HEK293 (cell line): Measurements from ENCODE around the gene TRPC6.

Source experiments
- CTCF ChIA-PET: fragments of 350-600 bp; formaldehyde crosslinking; extraction: SDS; loops from one replicate; lab custom pipeline; 2021; ENCODE audit warnings: antibody characterized with exemption; lab: Yijun Ruan, JAX
- POLR2A ChIA-PET: fragments of 300-600 bp; formaldehyde crosslinking; extraction: SDS; loops from one replicate; lab custom pipeline; 2020; ENCODE audit warnings: antibody characterized with exemption, inconsistent platforms; lab: Yijun Ruan, JAX
- H3K27ac ChIP-seq: fragments of 200-500 bp; sonication (Bioruptor generic); 2 replicates; pipeline ENCODE4 v1.5.1; 2014; ENCODE audit warnings: low read depth, low read length, control low read depth, inconsistent platforms; ENCODE audit errors: extremely low read depth
- H3K36me3 ChIP-seq, 2 experiments: fragments of 200-500 bp in 1 of 2; sonication (Bioruptor generic) in 1 of 2; 1 replicate in 1 of 2; 2 replicates in 1 of 2; pipeline ENCODE4 v1.5.1; 2014 to 2017; ENCODE audit warnings: inconsistent platforms in 2 of 2, low read length in 2 of 2; ENCODE audit not compliant: control insufficient read depth in 2 of 2, insufficient read depth in 1 of 2
- H3K4me1 ChIP-seq: fragments of 200-500 bp; sonication (Bioruptor generic); 2 replicates; pipeline ENCODE4 v1.5.1; 2014; ENCODE audit warnings: mild to moderate bottlenecking, low read length, inconsistent platforms; ENCODE audit not compliant: control insufficient read depth, insufficient read depth
- H3K4me3 ChIP-seq: 2 replicates; pipeline ENCODE4 v1.5.1; 2011; ENCODE audit warnings: low read depth, mild to moderate bottlenecking, control low read depth, low read length, moderate library complexity
- H3K9me3 ChIP-seq: fragments of 200-500 bp; sonication (Bioruptor generic); 2 replicates; pipeline ENCODE4 v1.5.1; 2014; ENCODE audit warnings: low read depth, low read length, inconsistent platforms; ENCODE audit not compliant: control insufficient read depth, insufficient read depth
- SETDB1 ChIP-seq: IDR thresholded peaks from one replicate; pipeline ENCODE4 v1.6.1; 2017; ENCODE audit warnings: mild to moderate bottlenecking, low read length, moderate library complexity, mixed read lengths; ENCODE audit not compliant: insufficient read length
- ZNF280D ChIP-seq: fragments of 450-650 bp; formaldehyde crosslinking; IDR thresholded peaks from 2 replicates; pipeline ENCODE4 v1.5.1; 2016; ENCODE audit warnings: missing biosample characterization, missing genetic modification characterization
- ZNF391 ChIP-seq: fragments of 450-650 bp; formaldehyde crosslinking; IDR thresholded peaks from 2 replicates; pipeline ENCODE4 v1.5.1; 2016; ENCODE audit warnings: low read depth, missing biosample characterization, missing genetic modification characterization, borderline replicate concordance
- ZNF404 ChIP-seq: fragments of 450-650 bp; formaldehyde crosslinking; IDR thresholded peaks from 2 replicates; pipeline ENCODE4 v1.5.1; 2017; ENCODE audit warnings: missing biosample characterization, missing genetic modification characterization
- ZNF426 ChIP-seq: fragments of 450-650 bp; formaldehyde crosslinking; IDR thresholded peaks from 2 replicates; pipeline ENCODE4 v1.5.1; 2017; ENCODE audit warnings: missing biosample characterization, missing genetic modification characterization, mild to moderate bottlenecking, inconsistent platforms, moderate library complexity
- ZNF433 ChIP-seq: fragments of 450-650 bp; formaldehyde crosslinking; IDR thresholded peaks from 2 replicates; pipeline ENCODE4 v1.5.1; 2016; ENCODE audit warnings: missing biosample characterization, missing genetic modification characterization, low read depth
- ZNF521 ChIP-seq: fragments of 450-650 bp; formaldehyde crosslinking; IDR thresholded peaks from 2 replicates; pipeline ENCODE4 v1.5.1; 2017; ENCODE audit warnings: missing biosample characterization, mild to moderate bottlenecking, missing genetic modification characterization
- ZNF549 ChIP-seq: fragments of 450-650 bp; IDR thresholded peaks from 2 replicates; pipeline ENCODE4 v1.5.1; 2018; ENCODE audit warnings: missing biosample characterization, missing genetic modification characterization, mild to moderate bottlenecking, inconsistent platforms, moderate library complexity
- ZNF600 ChIP-seq: fragments of 450-650 bp; formaldehyde crosslinking; IDR thresholded peaks from 2 replicates; pipeline ENCODE4 v1.5.1; 2016; ENCODE audit warnings: missing biosample characterization, missing genetic modification characterization
- ZNF660 ChIP-seq: fragments of 450-650 bp; IDR thresholded peaks from 2 replicates; pipeline ENCODE4 v1.5.1; 2018; ENCODE audit warnings: missing biosample characterization, mild to moderate bottlenecking, missing genetic modification characterization
- ZNF837 ChIP-seq: fragments of 450-650 bp; formaldehyde crosslinking; IDR thresholded peaks from 2 replicates; pipeline ENCODE4 v1.5.1; 2016; ENCODE audit warnings: missing biosample characterization, missing genetic modification characterization
- TF ChIP-seq, protein P1 (sequence below): fragments of 450-650 bp; formaldehyde crosslinking; IDR thresholded peaks from 2 replicates; pipeline ENCODE4 v1.5.1; 2016; ENCODE audit warnings: missing biosample characterization, missing genetic modification characterization
- TF ChIP-seq, protein P2 (sequence below): fragments of 450-650 bp; formaldehyde crosslinking; IDR thresholded peaks from 2 replicates; pipeline ENCODE4 v1.5.1; 2016; ENCODE audit warnings: missing biosample characterization, missing genetic modification characterization
- TF ChIP-seq, protein P3 (sequence below): fragments of 450-650 bp; formaldehyde crosslinking; IDR thresholded peaks from 2 replicates; pipeline ENCODE4 v1.5.1; 2016; ENCODE audit warnings: missing biosample characterization, missing genetic modification characterization
- TF ChIP-seq, protein P4 (sequence below): fragments of 450-650 bp; formaldehyde crosslinking; IDR thresholded peaks from 2 replicates; pipeline ENCODE4 v1.5.1; 2016; ENCODE audit warnings: missing biosample characterization, missing genetic modification characterization

The TRPC6 gene

GRCh38 chr11:101555366-101555765 lies 28.4 kb downstream of the TRPC6 start (continued):
- TF ChIP-seq, protein P1, sequence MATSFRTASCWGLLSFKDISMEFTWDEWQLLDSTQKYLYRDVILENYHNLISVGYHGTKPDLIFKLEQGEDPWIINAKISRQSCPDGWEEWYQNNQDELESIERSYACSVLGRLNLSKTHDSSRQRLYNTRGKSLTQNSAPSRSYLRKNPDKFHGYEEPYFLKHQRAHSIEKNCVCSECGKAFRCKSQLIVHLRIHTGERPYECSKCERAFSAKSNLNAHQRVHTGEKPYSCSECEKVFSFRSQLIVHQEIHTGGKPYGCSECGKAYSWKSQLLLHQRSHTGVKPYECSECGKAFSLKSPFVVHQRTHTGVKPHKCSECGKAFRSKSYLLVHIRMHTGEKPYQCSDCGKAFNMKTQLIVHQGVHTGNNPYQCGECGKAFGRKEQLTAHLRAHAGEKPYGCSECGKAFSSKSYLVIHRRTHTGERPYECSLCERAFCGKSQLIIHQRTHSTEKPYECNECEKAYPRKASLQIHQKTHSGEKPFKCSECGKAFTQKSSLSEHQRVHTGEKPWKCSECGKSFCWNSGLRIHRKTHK (tag by site-specific recombination), result no peak
- TF ChIP-seq ZNF521, result no peak
- TF ChIP-seq, protein P2, sequence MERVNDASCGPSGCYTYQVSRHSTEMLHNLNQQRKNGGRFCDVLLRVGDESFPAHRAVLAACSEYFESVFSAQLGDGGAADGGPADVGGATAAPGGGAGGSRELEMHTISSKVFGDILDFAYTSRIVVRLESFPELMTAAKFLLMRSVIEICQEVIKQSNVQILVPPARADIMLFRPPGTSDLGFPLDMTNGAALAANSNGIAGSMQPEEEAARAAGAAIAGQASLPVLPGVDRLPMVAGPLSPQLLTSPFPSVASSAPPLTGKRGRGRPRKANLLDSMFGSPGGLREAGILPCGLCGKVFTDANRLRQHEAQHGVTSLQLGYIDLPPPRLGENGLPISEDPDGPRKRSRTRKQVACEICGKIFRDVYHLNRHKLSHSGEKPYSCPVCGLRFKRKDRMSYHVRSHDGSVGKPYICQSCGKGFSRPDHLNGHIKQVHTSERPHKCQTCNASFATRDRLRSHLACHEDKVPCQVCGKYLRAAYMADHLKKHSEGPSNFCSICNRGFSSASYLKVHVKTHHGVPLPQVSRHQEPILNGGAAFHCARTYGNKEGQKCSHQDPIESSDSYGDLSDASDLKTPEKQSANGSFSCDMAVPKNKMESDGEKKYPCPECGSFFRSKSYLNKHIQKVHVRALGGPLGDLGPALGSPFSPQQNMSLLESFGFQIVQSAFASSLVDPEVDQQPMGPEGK, result no peak
- no peak for TF ChIP-seq ZNF391 (tag by site-specific recombination)
- no peak for TF ChIP-seq SETDB1
- TF ChIP-seq ZNF426 (tag by site-specific recombination), result no peak
- TF ChIP-seq ZNF433, result no peak
- TF ChIP-seq ZNF837 (tag by site-specific recombination), result no peak

DNA sequence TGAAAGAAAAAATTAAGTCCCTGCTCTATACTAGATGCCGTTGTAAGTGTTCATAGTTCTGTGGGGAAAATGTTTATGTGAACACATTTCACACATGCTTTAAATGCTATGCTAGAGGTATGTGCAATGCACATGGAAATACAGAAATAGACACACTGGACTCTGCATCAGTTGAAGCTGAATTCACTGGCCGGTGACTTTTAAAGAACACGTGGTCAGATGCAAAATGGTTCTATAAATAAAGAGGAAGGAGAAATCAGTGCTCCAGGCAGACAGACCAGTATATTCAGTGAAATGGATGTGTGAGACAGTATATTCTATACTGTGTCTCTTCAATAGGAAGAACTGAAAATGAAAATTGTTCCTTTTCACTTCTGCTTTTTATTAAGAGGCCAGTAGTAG lies 29.9 kb downstream of the TRPC6 start:
- H3K4me1 ChIP-seq, result no peaks in the 10 kb centered on the region

More for the DNA sequence above, 29.9 kb downstream of the TRPC6 start:
- H3K27ac ChIP-seq, result no peak overlapping the region
- ChIA-PET POLR2A (no interaction called here), CTCF (no interaction called here)
- H3K9me3 ChIP-seq, result no peaks in the 10 kb centered on the region
- TF ChIP-seq ZNF280D (no peak), ZNF660 (tag by site-specific recombination) (no peak), ZNF600 (no peak), ZNF549 (tag by site-specific recombination) (no peak), ZNF404 (tag by site-specific recombination) (no peak)
- TF ChIP-seq, protein P3, sequence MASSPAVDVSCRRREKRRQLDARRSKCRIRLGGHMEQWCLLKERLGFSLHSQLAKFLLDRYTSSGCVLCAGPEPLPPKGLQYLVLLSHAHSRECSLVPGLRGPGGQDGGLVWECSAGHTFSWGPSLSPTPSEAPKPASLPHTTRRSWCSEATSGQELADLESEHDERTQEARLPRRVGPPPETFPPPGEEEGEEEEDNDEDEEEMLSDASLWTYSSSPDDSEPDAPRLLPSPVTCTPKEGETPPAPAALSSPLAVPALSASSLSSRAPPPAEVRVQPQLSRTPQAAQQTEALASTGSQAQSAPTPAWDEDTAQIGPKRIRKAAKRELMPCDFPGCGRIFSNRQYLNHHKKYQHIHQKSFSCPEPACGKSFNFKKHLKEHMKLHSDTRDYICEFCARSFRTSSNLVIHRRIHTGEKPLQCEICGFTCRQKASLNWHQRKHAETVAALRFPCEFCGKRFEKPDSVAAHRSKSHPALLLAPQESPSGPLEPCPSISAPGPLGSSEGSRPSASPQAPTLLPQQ, result no peak
- TF ChIP-seq, protein P4, sequence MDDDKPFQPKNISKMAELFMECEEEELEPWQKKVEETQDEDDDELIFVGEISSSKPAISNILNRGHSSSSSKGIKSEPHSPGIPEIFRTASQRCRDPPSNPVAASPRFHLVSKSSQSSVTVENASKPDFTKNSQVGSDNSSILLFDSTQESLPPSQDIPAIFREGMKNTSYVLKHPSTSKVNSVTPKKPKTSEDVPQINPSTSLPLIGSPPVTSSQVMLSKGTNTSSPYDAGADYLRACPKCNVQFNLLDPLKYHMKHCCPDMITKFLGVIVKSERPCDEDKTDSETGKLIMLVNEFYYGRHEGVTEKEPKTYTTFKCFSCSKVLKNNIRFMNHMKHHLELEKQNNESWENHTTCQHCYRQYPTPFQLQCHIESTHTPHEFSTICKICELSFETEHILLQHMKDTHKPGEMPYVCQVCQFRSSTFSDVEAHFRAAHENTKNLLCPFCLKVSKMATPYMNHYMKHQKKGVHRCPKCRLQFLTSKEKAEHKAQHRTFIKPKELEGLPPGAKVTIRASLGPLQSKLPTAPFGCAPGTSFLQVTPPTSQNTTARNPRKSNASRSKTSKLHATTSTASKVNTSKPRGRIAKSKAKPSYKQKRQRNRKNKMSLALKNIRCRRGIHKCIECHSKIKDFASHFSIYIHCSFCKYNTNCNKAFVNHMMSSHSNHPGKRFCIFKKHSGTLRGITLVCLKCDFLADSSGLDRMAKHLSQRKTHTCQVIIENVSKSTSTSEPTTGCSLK, result no peak
- no peak overlapping the region for H3K4me3 ChIP-seq
- H3K36me3 ChIP-seq, result no peaks in the 10 kb centered on the region
